GM21717 (cell line): ENCODE results near the gene RPS15.

Source experiments
- ATAC-seq: cut with Tn5 transposase; IDR thresholded peaks from one replicate; pipeline ENCODE4 v1.9.1; 2021; ENCODE audit warnings: mild to moderate bottlenecking, moderate library complexity; ENCODE audit not compliant: unreplicated experiment

Gene RPS15

GRCh38 chr19:1438035-1438932 is at the start of gene RPS15:
RPS15 (plus strand) TSS chr19:1438396; CDS start chr19:1438426, 30 bp downstream.
- peak; percentile 74 for ATAC-seq

GRCh38 chr19:1388637-1389026 is 49.6 kb upstream of the RPS15 start:
- no peak for ATAC-seq

DNA sequence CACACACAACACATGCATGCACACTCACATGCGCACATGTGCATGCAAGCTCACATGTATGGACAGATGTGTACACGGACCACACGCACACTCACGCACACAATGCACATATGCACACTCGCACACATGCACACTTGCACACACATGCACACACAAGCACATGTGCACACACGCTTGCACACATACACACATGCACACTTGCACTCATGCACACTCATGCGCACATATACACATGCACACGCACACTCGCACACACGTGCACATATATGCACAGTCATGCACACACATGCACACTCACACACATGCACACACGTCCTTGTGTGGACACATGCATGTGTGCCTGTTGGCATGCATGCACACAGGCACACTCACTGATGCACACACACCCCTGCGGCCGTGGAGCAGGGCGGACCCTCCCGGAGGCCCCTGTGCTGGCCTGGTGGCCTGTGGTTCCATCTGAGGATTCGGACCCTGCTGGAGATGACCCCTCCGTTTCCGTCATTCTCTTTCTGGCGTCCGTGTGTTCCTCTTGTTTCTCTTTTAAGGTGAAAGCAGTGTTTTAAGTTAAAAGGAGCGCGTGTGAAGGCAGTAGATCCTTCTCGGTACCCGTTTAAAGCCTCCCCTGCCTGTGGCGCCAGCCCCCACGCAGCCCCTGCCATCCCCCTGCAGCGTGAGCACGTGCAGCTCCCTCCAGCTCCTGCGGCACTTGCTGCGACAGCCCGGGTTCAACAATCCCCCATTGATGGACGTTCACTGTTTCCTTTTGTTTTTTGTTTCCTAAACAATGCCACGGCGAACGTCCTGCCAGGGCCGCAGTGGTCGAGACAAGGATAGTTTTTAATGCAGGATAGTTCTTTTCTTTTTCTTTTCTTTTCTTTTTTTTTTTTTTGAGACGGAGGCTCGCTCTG is 48.9 kb upstream of the RPS15 start:
- no peak for ATAC-seq

DNA sequence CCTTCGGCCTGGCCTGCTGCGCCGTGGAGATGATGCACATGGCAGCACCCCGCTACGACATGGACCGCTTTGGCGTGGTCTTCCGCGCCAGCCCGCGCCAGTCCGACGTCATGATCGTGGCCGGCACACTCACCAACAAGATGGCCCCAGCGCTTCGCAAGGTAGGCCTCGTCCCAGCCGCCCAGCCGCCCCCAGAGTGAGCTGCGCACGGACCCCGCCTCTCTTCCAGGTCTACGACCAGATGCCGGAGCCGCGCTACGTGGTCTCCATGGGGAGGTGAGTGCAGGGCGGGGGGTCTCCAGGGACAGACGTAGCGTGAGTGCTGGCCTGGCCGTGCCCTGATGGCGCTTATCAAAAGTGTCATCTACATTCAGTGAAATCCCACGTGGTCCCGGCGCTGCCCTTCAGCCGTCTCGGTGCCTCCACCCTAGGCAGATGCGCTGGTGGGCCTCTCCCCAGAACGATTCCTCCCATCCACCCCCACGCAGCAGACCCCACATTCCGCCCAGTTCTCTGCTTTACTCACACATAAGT is 47.2 kb upstream of the RPS15 start:
- no peak for ATAC-seq

DNA sequence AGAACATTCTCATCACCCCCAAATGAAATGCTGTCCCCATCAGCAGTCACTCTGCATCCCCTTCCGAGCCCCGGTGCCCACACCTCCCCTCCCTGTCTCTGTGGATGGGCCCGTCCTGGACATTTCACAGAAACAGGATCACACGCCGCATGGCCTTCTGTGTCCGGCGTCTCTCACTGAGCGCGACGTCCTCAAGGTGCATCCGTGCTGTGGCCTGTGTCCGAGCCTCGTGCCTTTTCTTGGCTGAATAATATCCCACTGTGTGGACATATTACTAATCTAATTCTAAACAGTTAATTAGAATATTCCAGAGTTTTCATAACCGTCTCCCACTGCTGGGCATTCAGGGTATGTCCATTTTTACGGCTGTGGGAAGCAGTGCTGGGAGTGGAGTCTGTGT is 45.8 kb upstream of the RPS15 start:
- no peak for ATAC-seq

DNA sequence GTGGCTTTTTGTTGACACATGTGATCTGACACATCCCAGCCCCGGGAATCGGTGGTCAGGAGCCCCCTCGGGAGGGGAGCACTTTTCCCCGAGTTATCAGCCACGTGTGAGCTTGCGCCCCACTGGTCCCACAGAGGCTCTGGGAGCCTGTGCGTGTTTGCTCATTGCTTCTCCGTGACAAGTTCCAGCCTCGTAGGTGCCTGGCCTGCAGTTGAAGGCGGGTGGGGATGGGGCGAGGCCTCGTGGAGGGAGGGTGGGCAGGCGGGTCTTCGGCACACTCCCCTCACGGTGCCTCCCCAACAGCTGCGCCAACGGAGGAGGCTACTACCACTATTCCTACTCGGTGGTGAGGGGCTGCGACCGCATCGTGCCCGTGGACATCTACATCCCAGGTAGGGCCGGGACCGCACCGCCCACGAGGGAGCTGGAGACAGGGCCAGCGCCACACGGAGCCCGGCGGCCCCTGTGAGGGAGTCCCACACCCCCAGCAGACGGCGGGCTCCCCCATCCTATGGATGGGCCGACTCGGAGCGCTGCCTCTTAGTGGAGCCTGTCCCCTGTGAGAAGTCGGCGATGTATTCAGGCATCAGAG is 45.2 kb upstream of the RPS15 start:
- no peak for ATAC-seq

GRCh38 chr19:1393841-1394240 is 44.4 kb upstream of the RPS15 start:
- ATAC-seq = no peak

GRCh38 chr19:1394252-1395193 is 43.7 kb upstream of the RPS15 start:
- ATAC-seq = no peak

DNA sequence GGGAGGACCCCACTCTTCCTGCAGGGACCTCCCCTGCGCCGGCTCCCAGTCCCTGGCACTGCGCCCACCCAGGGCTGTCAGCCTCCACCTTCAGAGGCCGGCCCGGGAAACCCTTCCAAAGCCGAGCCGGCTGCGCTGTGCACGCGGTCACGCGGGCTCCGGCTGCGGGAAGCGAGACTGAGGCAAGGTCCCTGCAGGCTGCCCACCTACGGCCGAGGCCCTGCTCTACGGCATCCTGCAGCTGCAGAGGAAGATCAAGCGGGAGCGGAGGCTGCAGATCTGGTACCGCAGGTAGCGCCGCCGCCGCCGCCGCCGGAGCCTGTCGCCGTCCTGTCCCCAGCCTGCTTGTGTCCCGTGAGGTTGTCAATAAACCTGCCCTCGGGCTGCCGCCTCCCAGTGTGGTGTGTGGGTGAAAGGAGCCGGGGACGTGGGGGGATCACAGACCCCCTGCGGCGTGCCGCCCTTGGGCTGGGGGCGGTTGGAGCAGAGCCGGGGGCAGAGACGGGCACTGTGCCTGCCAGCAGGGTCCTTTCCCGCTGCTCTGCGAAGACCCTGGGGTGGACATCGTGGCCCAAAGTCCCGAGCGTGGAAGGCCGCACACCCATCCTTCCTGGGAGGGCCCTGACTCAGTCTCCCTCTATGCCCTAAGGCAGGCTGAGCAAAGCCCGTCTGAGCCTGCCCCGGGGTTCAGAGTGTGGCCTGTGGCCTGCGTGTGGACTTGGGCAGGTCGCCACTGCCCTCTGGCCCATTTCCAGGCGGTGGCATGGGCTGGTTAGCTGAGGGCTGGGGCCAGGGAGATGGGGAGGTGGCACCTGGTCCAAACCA is 42.8 kb upstream of the RPS15 start:
- no peak for ATAC-seq

GRCh38 chr19:1396019-1396767 is 42.0 kb upstream of the RPS15 start:
- no peak for ATAC-seq

GRCh38 chr19:1396768-1397679 is 41.2 kb upstream of the RPS15 start:
- no peak for ATAC-seq

- ATAC-seq = no peak
These were observed 40.4 kb upstream of the RPS15 start for GRCh38 chr19:1397838-1398237.

GRCh38 chr19:1399079-1399478 is 39.1 kb upstream of the RPS15 start:
- ATAC-seq = no peak

GRCh38 chr19:1399745-1400144 is 38.5 kb upstream of the RPS15 start:
- no peak for ATAC-seq

- no peak for ATAC-seq
These were observed 37.7 kb upstream of the RPS15 start for GRCh38 chr19:1400281-1401137.

DNA sequence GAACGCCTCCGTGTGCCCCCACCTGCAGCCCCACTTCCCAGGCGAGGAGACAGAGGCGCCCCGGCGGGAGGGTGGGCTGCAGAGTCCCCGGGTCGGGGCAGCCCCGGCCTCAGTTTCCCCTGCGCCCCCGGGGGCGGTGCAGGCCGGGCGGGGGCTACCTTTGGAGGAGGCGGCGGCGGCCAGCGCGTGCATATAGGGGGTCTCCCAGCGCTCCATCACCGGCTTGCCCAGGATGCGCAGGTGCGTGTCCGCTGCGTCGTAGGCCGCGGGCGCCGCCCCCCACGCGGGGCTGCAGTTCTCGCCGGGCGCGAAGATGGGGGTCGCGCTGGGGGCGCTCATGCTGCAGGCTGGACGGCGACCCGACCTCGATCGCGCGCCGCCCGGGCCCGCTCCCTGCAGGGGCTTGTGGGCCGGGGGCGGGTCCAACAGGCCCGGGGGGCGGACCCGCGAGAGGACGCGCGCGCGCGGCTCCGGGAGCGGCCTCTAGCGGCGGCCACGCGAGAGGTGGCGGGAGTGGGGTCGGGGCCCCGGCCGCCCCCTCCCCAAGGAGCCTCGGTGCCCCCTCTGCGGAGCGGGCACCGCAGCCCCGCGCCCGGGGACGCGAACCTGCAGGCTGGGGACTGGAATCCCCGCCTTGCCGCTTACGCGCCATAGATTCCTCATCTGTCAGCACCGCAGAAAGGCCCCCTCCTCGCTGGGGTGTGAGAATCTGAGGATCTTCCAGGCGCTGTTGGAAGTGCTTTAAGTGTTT is 36.9 kb upstream of the RPS15 start, which contains the start of gene GAMT:
GAMT (minus strand) TSS at position 405 of the 751 bp plus-strand sequence; CDS start at position 339, 66 bp downstream.
- ATAC-seq = no peak
